Mesenchymal stem cell (in vitro differentiated cells and primary cell): Measurements from ENCODE around the gene AGAP1.

Experiments
- DNase-seq: peaks from one replicate; pipeline ENCODE4 v3.0.0-alpha.2; 2013
- H2AFZ ChIP-seq: one replicate; pipeline ENCODE4 v1.6.1; 2013; ENCODE audit warnings: low read depth, mild to moderate bottlenecking, control low read depth, inconsistent platforms, low read length, moderate library complexity
- H2AK5ac ChIP-seq: 2 replicates; pipeline ENCODE4 v1.6.1; 2013; ENCODE audit warnings: low read length, moderate library complexity, mild to moderate bottlenecking, inconsistent platforms; ENCODE audit not compliant: severe bottlenecking
- H2BK120ac ChIP-seq: one replicate; pipeline ENCODE4 v1.6.1; 2013; ENCODE audit warnings: low read depth, mild to moderate bottlenecking, inconsistent platforms, low read length, moderate library complexity
- H2BK12ac ChIP-seq, 2 experiments: one replicate each; pipeline ENCODE4 v1.6.1; 2013; ENCODE audit warnings: inconsistent platforms in 2 of 2, low read length in 2 of 2, mild to moderate bottlenecking in 2 of 2, moderate library complexity in 2 of 2, control low read depth in 1 of 2
- H2BK15ac ChIP-seq: one replicate; pipeline ENCODE4 v1.6.1; 2013; ENCODE audit warnings: mild to moderate bottlenecking, low read depth, inconsistent platforms; ENCODE audit not compliant: poor library complexity, severe bottlenecking
- H2BK5ac ChIP-seq: 2 replicates; pipeline ENCODE4 v1.6.1; 2013; ENCODE audit warnings: low read depth, mild to moderate bottlenecking, low read length, control low read depth, inconsistent platforms; ENCODE audit not compliant: poor library complexity, severe bottlenecking
- H3K14ac ChIP-seq, 2 experiments: one replicate each; pipeline ENCODE4 v1.6.1; 2013; ENCODE audit warnings: inconsistent platforms in 2 of 2, low read length in 2 of 2, control low read depth in 1 of 2, mild to moderate bottlenecking in 1 of 2, moderate library complexity in 1 of 2
- H3K18ac ChIP-seq, 2 experiments: one replicate each; pipeline ENCODE4 v1.6.1; 2013; ENCODE audit warnings: inconsistent platforms in 2 of 2, low read length in 2 of 2, control low read depth in 1 of 2, low read depth in 1 of 2, mild to moderate bottlenecking in 1 of 2
- H3K23ac ChIP-seq, 2 experiments: one replicate each; pipeline ENCODE4 v1.6.1; 2013; ENCODE audit warnings: inconsistent platforms in 2 of 2, low read length in 2 of 2, mild to moderate bottlenecking in 2 of 2, moderate library complexity in 2 of 2, control low read depth in 1 of 2
- H3K27ac ChIP-seq: 2 replicates; pipeline ENCODE4 v1.5.1; 2013; ENCODE audit warnings: mild to moderate bottlenecking, moderate library complexity, low read length, control low read depth, inconsistent platforms; ENCODE audit not compliant: poor library complexity, severe bottlenecking
- H3K27me3 ChIP-seq, 2 experiments: 2 replicates each; pipeline versions ENCODE4 v1.6.1 to v1.7.0; 2013; ENCODE audit warnings: low read length in 2 of 2, mild to moderate bottlenecking in 2 of 2, moderate library complexity in 2 of 2, control low read depth in 1 of 2, inconsistent platforms in 1 of 2; ENCODE audit not compliant: control insufficient read depth in 1 of 2, insufficient read depth in 1 of 2
- H3K36me3 ChIP-seq, 2 experiments: 2 replicates each; pipeline versions ENCODE4 v1.6.1 to v1.7.0; 2013; ENCODE audit warnings: low read length in 2 of 2, control low read depth in 1 of 2, inconsistent platforms in 1 of 2, low read depth in 1 of 2, mild to moderate bottlenecking in 1 of 2; ENCODE audit not compliant: insufficient read depth in 2 of 2, control insufficient read depth in 1 of 2
- H3K4ac ChIP-seq, 2 experiments: one replicate each; pipeline ENCODE4 v1.6.1; 2013; ENCODE audit warnings: inconsistent platforms in 2 of 2, low read length in 2 of 2, mild to moderate bottlenecking in 2 of 2, moderate library complexity in 2 of 2, control low read depth in 1 of 2, low read depth in 1 of 2
- H3K4me1 ChIP-seq: 2 replicates; pipeline ENCODE4 v1.6.1; 2013; ENCODE audit warnings: low read depth, low read length, control low read depth; ENCODE audit not compliant: control insufficient read depth, insufficient read depth
- H3K4me2 ChIP-seq: 2 replicates; pipeline ENCODE4 v1.6.1; 2013; ENCODE audit warnings: low read length, mild to moderate bottlenecking, inconsistent platforms; ENCODE audit not compliant: poor library complexity, severe bottlenecking
- H3K4me3 ChIP-seq, 2 experiments: 2 replicates each; pipeline versions ENCODE4 v1.5.1 to v1.7.0; 2013; ENCODE audit warnings: low read length in 2 of 2, mild to moderate bottlenecking in 2 of 2, control low read depth in 1 of 2, low read depth in 1 of 2; ENCODE audit not compliant: insufficient read depth in 1 of 2
- H3K79me1 ChIP-seq: replicated peaks from 2 replicates; pipeline ENCODE4 v1.6.1; 2013; ENCODE audit warnings: mild to moderate bottlenecking, control low read depth, low read length, inconsistent platforms; ENCODE audit not compliant: poor library complexity, severe bottlenecking
- H3K9ac ChIP-seq: 2 replicates; pipeline ENCODE4 v1.7.0; 2013; ENCODE audit warnings: mild to moderate bottlenecking, low read length, moderate library complexity
- H3K9me3 ChIP-seq: 2 replicates; pipeline ENCODE4 v1.7.0; 2013; ENCODE audit warnings: mild to moderate bottlenecking, low read length; ENCODE audit not compliant: control insufficient read depth
- H4K8ac ChIP-seq: one replicate; pipeline ENCODE4 v1.6.1; 2013; ENCODE audit warnings: inconsistent platforms, mild to moderate bottlenecking, low read length, moderate library complexity
- H4K91ac ChIP-seq: one replicate; pipeline ENCODE4 v1.6.1; 2013; ENCODE audit warnings: mild to moderate bottlenecking, low read length, inconsistent platforms
- WGBS: methylation state at CpG from one replicate; pipeline ENCODE4 v1.1.7; 2013; ENCODE audit warnings: mixed read lengths; 5-methylcytosine and 5-hydroxymethylcytosine counted together

The AGAP1 gene

DNA sequence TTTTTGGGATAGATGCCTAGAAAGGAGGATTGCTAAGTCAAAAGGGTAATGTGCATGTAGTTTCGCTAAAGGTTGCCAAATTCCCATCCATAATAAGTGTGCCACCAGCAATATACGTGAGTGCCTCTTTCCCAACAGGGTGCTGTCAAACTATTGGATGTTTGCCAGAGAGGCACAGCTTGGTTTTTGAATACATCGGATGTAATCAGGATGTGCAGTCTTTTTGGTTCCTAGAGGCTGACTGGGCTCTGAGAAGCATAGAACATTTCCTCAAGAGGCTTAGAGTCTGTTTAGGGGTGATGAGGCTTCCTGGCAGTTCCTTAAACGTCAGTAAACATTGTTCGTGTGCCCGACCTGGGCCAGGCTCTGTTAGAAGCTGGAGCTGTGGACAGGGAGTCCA, 28.0 kb downstream of the AGAP1 start:
- Histone ChIP-seq H3K4me1 (peaks cover 6% of the 10 kb centered on the region), H4K8ac (no peak overlapping the region), H3K4ac (no peak overlapping the region), H2AFZ (no peak overlapping the region), H4K91ac (no peak overlapping the region), H2BK120ac (no peak overlapping the region), H2BK5ac (no peak overlapping the region), H2AK5ac (no peak overlapping the region), H3K23ac (no peak overlapping the region), H3K79me1 (peaks cover 48% of the 10 kb centered on the region), H3K9me3 (no peaks in the 10 kb centered on the region), H3K9ac (no peak overlapping the region), H3K27me3 (no peaks in the 10 kb centered on the region), H2BK15ac (no peak overlapping the region), H3K4me2 (no peak overlapping the region), H3K4me3 (no peak overlapping the region), H3K18ac (no peak overlapping the region), H3K36me3 (no peaks in the 10 kb centered on the region), H2BK12ac (peak overlapping the region in 1 of 2 experiments; percentile 6), H3K27ac (no peak overlapping the region), H3K14ac (no peak overlapping the region)
- 96% methylated on average over 6 of the region's 6 CpGs for WGBS
- no peak for DNase-seq

- H3K27me3 ChIP-seq, result no peaks in the 10 kb centered on the region
- no peak overlapping the region for H2AFZ ChIP-seq
- H3K14ac ChIP-seq, result no peak overlapping the region
- no peak overlapping the region for H2BK15ac ChIP-seq
- peak overlapping the region in 1 of 2 experiments; percentile 49 for H3K4ac ChIP-seq
- H2BK12ac ChIP-seq, result no peak overlapping the region
- no peak overlapping the region for H2BK5ac ChIP-seq
- H3K4me1 ChIP-seq, result peaks cover 6% of the 10 kb centered on the region
- no peak overlapping the region for H2AK5ac ChIP-seq
- H3K36me3 ChIP-seq, result no peaks in the 10 kb centered on the region
- no peak overlapping the region for H3K23ac ChIP-seq
- H3K27ac ChIP-seq, result no peak overlapping the region
- no peak overlapping the region for H3K4me2 ChIP-seq
- no peak overlapping the region for H4K8ac ChIP-seq
- H3K4me3 ChIP-seq, result no peak overlapping the region
- H2BK120ac ChIP-seq, result no peak overlapping the region
- H3K18ac ChIP-seq, result no peak overlapping the region
- no peak overlapping the region for H4K91ac ChIP-seq
- no peaks in the 10 kb centered on the region for H3K9me3 ChIP-seq
- WGBS, result 98% methylated on average over 5 of the region's 5 CpGs
- no peak overlapping the region for H3K9ac ChIP-seq
- no peak for DNase-seq
- peaks cover 46% of the 10 kb centered on the region for H3K79me1 ChIP-seq
These were observed 29.2 kb downstream of the AGAP1 start for GRCh38 chr2:235523021-235523420.

- Histone ChIP-seq H3K23ac (no peak overlapping the region), H2AFZ (no peak overlapping the region), H3K9ac (no peak overlapping the region), H2BK15ac (no peak overlapping the region), H2BK5ac (no peak overlapping the region), H3K4me3 (no peak overlapping the region), H3K14ac (no peak overlapping the region), H3K18ac (no peak overlapping the region), H3K9me3 (no peaks in the 10 kb centered on the region), H4K8ac (no peak overlapping the region), H4K91ac (peak overlapping the region; percentile 78), H3K4me1 (peaks cover 7% of the 10 kb centered on the region), H2AK5ac (no peak overlapping the region), H2BK12ac (no peak overlapping the region), H3K27ac (no peak overlapping the region), H2BK120ac (no peak overlapping the region), H3K4me2 (no peak overlapping the region), H3K79me1 (peaks cover 43% of the 10 kb centered on the region), H3K27me3 (no peaks in the 10 kb centered on the region), H3K4ac (no peak overlapping the region), H3K36me3 (no peaks in the 10 kb centered on the region)
- 99% methylated on average over 15 of the region's 18 CpGs for WGBS
- DNase-seq, result no peak
These were observed 29.8 kb downstream of the AGAP1 start for GRCh38 chr2:235523486-235524150.

DNA sequence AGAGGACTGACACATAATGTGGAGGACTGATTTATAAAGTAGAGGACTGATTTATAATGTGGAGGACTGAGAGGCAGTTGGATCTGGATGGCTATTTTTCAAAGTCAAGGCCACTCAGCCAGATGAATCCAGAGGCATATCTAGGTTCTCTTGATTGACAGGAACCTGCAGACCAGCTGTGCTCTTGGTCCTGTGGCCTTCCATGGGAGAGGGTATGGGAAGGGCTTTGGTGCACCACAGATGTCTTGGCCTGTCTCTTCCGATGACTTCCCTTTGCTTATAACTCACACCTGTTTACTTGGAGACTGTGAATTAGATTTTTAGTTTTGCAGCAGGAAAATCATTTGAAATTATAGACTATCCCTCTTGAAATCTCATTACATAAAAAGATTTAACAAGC, 32.3 kb downstream of the AGAP1 start:
- no peak overlapping the region for H2BK15ac ChIP-seq
- H3K18ac ChIP-seq, result no peak overlapping the region
- no peaks in the 10 kb centered on the region for H3K9me3 ChIP-seq
- no peak overlapping the region for H2BK12ac ChIP-seq
- no peak overlapping the region for H3K4ac ChIP-seq
- no peak overlapping the region for H2BK120ac ChIP-seq
- H3K9ac ChIP-seq, result no peak overlapping the region
- H3K4me2 ChIP-seq, result no peak overlapping the region
- no CpG with 5 or more reads among the region's 1 CpG for WGBS
- H3K4me1 ChIP-seq, result peaks cover 9% of the 10 kb centered on the region
- no peak overlapping the region for H4K91ac ChIP-seq
- H3K23ac ChIP-seq, result no peak overlapping the region
- no peak overlapping the region for H2AFZ ChIP-seq
- peaks cover 57% of the 10 kb centered on the region for H3K79me1 ChIP-seq
- H2AK5ac ChIP-seq, result no peak overlapping the region
- no peak overlapping the region for H3K4me3 ChIP-seq
- no peak overlapping the region for H4K8ac ChIP-seq
- no peaks in the 10 kb centered on the region for H3K27me3 ChIP-seq
- H2BK5ac ChIP-seq, result no peak overlapping the region
- H3K36me3 ChIP-seq, result no peaks in the 10 kb centered on the region
- no peak overlapping the region for H3K14ac ChIP-seq
- H3K27ac ChIP-seq, result no peak overlapping the region
- no peak for DNase-seq
